Limb (tissue), 2 donors: ENCODE data around the gene REN.

Source experiments
- DNase-seq, 2 donors: peaks; one replicate each; pipeline ENCODE4 v3.0.0-alpha.2; 2016; ENCODE audit errors: extremely low spot score in 2 of 2

REN gene

DNA sequence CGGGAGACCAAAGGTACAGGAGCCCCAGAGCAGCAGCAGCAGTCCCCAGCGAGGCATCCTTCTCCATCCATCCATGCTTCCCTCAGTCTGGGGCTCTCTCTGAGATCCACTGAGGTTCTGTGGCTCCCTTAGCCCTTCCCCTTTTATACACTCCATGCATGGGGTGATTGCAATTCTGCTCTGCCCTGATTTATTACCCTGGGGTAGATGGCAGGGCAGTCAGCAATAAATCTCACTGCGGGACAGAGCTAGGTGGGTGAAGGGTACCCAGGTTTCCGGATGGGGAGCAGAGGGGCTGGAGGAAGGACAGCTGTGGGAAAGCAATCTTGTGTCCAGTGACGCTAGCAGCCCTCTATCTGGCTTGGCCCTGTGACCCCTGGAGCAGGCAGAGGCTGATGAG, at the start of gene REN:
Gene REN (minus strand): TSS at position 119 of the 400 bp plus-strand sequence. CDS start 44 bp downstream, at position 75.
- no peak for DNase-seq

DNA sequence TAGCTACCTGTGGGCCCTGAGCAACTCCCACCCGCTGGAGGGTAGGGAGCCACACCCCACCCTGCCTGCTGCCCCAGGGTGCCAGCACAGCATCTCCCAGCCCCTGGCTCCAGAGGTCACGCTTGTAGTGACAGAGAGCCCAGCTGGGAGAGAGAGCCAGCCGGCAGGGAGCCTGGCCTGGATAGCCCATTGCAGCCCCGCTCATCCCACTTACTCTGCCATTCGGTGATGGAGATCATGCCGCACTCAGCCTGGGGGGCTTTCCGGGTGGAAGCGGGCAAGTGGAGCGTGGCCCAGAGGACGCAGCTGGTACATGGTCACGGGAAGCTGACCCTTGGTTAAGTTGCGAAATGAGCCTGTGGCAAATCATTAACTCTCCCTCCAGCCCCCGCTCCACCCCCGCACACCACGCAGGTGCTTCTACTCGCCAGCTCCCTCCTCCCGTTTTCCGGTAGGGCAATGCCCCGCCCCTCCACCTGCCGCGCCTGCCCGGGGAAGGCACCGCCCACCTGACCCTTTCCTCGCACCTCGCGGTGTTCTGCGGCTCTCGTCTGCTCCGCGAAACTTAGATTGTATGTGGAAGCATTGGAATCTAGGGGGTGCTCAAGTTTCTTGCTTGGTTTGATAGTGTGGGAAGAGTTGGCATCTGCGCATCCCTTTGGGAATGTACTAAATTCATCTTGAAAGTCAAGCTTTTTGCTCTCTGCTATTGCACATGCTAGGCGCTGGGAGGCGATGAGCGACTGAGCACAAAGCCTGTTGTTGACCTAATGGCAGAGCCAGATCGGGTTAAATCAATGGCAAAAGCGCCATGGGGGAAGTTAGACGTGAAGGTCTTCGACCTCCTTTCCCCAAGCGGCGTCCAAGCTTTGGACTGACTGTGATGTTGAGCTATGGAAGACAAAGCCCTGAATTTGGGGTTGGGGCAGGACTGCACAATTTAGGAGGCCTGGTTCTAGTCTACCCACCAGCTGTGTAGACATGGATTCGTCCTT, 47.8 kb upstream of the REN start, which contains the start of gene GOLT1A:
Gene GOLT1A (minus strand): TSS at position 321 of the 995 bp plus-strand sequence. CDS start 82 bp downstream, at position 239.
- DNase-seq: peak; percentile 69 to 70

DNA sequence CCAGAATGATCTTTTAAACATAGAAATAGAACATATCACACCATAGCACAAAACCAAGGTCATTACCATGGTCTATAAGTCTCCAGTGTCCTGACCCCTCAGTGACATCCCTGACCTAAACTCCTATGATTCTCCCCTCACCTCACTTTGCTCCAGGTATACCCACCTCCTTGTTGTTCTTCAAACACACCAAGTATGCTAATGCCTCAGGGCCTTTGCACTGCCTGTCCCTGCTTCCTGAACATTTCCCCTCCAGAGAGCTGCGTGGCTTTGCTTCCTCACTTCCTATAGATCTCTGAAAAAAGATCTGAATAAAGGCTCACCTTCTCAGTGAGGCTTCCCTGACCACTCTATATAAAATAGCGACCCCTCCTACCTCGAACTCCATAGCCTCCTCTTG, 46.6 kb upstream of the REN start:
- no peak for DNase-seq

DNA sequence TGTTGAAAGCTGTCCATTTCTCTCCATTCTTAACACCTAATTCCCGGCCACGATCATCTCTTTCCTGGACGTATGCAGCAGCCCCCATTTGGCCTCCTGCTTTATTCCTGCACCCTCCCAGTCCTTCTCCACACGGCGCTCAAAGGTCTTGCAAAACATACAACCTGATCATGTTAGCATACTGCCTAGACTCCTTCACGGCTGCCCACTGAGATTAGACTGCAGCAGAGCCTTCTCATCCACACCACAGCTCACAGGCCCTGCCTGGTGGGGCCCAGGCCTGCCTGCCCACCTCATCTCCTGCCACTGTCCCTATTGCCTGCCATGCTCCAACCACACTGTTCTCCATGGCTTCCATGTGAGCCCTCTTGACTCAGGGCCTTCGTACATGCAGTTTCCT, 44.9 kb upstream of the REN start:
- no peak for DNase-seq

DNA sequence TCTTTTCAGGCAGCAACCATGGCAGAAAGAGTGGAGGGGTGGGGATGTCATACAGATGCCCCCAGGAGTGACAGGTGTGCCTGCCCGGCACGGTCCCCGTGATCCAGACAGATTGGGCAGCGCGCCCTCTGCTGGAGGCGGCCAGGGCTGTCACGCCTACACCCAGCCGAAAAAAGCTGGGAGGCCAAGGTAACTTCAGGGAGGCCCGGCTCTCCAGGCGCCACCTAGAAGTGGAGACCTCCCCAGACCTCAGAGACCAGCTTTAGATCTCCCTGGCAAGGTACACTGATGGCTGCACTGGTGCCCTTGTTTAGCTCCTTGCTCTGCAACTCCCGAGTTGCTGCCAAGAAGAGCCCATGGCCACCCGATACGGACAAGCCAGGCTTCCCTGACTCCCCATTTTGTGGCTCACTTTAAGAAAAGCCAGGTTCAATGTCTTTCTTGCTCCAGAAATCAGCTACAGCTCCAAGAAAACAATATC, 41.0 kb upstream of the REN start:
- peak in 1 of 2 donors; percentile 82 for DNase-seq

DNA sequence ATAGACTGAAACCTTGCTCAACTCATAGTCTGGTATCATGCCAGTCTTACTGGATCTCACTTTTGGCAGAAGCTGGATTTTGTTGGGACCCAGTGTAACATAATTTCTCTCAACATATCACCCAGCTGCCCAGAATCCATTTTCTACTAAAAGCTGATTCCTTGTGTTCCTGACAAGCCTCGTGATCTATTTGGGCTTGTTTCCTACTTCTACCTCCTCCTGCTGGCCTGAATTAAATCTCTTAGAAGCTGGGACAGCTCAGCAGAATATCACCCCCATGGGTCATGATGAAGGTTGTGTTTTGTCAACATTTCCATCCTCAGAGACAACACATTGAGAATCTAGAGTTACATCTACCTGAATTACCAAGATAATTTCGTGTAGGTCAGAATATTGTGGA, 40.0 kb upstream of the REN start:
- no peak for DNase-seq

DNA sequence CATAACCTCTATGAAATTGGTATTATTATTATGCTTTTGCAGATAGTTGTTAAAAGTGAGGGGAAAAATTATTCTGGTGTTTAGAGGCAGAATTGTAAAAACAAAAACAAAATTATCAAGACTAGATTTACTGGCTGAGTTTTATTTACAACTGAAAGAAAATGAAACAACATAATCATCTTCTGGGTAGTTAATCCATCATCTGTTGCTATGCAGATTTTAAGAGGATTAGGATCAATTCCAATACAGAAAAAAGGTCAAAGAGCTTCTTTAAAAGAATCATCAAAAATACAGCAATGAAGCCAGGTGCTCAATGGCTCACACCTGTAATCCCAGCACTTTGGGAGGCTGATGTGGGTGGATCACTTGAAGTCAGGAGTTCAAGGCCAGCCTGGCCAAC, 39.3 kb upstream of the REN start:
- DNase-seq: no peak

DNA sequence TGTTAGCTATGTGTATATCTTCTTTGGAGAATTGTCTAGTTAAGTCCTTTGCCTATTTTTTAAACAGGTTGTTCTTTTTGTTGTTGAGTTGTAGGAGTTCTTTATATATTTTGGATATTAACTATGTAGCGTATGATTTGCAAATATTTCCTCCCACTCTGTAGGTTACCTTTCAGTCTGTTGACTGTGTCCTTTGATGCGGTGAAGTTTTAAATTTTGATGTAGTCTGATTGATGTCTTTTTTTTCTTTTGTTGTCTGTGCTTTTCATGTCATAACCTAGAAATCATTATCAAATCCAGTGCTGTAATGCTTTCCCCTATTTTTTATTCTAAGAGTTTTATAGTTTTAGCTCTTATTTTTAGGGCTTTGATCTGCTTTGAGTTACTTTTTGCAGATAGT, 38.8 kb upstream of the REN start:
- no peak for DNase-seq

DNA sequence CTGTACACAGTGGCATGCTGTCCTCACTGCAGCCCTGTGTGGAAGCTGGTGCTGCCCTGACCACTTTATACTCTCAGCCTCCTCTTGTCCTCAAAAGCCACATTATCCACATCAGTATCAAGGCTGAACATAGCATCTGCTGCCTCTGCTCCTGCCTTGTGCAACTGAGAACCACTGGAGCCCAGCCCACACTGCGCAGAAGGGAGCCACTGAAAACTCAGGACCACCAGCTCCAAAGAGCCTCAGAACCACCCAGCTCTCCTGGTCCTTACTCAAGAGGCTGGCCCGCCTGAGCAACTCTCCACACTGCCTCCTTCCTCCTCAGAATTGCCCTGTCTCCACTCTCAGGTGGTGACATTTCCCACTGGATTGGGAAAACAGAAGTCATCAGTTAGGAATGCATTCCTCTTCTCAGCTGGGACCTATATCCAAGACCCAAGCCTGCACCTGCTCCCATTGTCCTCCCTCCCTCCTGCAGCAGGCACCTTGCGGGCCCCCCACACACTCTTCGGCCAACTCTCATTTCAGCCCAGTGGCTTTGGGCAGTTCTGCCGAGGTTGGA, 37.1 kb upstream of the REN start:
- DNase-seq: no peak

DNA sequence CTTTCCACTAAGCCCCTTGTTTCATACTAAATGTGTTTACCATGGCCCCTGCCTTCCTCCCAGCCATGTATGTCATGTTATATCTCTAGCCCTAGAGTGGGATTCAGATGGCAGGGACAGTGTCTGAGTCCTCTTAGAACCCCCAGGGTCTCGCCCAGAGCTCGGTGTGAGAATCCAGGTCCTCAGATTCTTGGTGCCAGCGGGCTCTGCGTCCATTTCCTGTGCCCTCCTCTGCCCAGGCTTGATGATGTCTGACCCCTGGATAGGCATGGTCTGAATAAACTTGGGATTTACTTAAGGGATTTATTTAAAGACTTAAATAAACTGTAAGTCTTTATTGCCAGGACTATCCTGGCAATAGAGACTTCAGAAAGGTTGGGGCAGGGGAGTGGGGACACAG, 36.3 kb upstream of the REN start:
- DNase-seq: no peak

DNA sequence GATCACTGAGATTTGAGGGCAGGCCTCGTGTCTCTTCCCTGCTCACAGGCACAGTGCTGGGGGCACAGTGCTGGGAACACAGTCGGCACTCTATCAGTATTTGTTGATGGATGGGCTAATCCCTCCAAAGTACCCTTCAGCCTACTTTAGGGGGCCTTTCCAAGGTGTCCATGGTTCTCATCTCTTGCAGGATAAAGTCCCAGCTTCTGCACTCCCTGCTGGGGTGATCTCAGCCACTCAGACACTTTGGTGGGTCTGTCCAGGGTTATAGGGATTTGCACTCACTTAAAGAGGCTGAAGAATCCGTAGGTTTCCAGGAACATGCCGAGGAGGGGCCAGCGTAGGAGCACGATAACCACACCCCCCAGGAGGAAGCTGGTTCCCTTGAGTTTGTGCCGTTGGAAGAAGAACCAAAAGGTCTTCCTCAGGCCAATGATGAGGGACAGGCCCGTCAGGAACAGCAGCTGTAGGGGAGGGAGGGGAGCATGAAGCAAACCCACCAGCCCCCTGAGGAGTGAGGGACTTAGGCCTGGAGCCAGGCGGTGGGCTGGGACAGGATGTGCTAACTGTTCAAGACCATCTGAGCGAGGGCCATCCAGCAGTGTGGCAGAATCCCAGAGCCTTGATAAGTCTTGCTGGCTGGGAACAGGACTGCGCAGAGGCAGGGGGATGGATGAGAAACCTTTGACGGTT, 35.4 kb upstream of the REN start:
- no peak for DNase-seq

DNA sequence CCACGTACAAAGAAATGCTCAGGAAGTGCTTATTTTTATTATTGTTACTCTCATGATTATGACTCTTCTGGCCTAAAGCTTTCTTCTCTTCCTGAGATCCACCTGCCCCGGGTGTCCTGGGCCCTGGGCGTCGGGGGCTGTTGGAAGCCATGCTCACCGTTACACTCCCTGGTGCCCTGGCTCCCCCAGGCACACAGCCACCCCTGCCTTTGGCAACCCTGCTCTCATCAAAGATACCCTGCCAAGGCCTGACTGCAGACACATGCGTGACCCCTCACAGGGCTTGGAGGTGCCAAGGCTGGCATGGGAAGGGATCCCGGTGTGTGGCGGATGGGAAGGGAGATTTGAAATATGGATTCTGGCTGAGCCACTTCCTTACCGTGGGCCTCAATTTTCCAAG, 33.4 kb upstream of the REN start:
- DNase-seq: no peak

DNA sequence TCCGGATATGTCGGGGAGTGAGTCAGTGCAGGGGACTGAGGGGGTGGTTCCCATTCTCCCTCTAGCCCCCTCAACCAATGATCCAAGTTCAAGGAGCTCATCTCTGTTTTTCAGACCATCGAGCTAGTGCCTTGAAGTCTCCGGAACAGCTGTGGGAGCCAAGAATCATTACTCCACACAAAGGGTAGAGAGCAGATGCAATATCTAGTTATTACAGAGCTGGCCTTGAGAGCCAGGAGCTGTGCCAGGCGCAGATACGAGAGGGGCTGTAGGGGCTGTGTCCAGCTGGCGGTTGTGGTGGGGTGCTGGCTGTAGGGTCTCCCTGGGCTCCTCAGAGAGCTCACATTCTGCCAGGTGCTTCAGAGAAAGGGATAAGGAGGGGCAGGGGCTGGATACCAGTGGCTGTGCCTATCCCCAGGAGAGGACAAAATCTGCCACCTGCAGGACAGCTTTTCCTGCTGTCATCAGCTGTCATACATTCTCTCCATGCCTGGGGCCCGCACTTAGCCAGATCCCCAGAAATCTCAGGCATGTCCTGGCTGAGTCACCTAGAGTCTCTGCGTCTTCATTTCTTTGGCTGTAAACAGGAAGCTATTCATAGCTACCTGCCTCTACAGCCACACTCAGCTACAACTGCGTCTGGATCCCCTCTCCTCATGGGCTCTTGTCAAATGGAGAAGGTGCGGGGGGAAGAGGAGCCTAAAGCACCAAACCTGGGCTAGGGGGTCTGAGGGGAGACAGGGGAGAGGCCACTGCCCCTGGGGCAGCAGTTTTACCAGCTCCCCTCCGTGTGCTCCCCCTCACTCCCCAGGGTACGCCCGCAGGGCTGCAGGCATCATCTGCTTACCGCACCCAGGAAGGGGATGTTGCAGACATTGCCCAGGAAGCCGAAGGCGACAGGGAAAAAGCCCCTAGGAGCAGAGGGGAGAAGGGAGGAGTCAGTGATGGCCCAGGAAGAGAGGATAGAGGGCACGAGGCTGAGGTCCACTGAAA, 32.5 kb upstream of the REN start:
- peak in 1 of 2 donors; percentile 36 for DNase-seq

DNA sequence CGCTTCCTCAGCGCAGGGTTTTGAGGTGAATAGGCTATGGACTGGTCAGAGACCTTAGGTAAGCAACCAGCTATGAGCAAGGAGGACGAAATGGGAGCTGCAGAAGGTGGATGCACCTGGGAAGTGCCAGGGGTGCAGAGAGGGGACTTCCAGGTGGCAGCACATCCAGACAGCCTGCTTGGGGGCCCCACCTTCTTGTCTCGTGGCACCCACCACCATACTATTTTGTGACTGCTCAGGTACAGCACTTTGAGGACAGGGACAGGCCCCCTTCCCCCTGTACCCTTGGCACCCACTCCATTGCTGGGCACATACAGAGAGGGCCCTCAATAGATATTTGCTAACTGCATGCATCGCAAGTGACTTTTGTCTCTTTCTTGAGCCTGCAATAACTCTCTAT, 30.9 kb upstream of the REN start:
- DNase-seq: no peak

DNA sequence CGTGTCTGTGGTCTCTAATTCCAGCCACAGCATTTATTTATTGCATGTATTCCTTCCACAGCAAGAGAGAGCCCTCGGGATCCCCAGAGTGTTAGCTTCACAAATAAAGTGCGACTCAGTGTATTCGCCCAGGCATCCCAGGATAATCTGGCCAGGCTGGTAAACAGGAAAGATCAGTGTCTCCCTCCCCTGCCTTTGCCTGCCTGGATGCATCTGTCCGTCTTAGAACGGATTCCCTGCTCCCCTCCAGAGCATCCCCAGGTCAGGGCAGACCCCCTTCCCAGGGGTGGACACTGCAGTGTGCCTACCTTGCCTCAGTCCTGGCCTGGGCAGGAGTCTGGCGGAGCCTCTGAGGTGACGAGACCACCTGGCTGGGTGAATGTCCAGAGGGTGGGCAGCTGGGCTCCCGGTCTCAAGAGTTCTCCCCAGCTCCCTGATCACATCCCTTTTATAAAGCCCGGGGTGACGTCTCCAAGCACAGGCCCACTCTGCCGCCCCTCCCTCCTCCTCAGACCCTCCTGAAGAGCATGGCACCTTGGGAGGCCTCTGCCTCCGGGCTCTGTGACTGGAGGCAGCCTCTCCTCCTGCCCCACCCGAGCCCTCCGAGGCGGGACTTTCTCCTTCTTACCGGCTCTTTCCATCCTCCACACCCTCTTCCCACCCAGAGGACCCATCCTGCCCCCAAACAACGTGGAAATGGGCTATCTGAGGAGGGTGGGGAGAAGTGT, 30.1 kb upstream of the REN start, which contains the start of gene KISS1:
Gene KISS1 (minus strand): TSS at position 424 of the 728 bp plus-strand sequence. CDS start 3,615 bp downstream, outside the sequence.
- no peak for DNase-seq

DNA sequence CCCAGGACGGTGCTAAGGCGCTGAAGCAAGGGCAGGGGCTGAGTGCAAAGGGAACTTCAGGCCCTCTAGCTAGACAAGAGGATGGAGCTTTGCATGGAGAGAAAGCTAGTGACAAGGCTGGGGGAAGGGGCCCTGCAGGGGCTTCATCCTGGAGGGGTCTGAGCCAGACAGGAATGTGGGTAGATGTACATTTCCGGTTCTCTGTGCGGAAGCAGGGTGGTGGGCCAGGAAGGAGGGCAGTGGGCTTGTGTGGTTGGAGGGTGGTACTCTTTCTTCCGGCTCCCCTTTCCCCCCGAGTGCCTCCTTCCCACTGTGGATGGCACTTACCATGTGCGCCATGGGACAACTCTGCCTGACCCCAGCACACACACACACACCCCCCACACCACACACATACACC, 28.6 kb upstream of the REN start:
- no peak for DNase-seq

DNA sequence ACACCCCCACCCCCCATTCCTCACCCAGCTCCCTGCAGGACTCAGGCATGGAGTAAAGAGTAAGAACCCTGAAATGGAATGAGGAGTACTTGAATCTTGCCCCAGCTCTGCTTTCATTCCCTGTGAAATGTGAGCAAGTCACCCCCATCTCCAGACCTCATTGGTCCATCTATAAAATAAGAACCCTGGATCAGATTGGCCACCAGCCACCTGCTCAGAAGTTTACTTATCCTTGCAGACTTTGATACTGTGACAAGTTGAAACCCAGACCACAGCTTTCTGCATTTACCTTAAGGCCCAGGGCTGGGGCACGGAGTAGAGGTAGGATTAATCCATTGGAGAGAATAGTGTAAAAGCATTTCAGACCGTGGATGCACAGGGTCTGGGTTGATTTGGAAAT, 27.9 kb upstream of the REN start:
- DNase-seq: no peak

DNA sequence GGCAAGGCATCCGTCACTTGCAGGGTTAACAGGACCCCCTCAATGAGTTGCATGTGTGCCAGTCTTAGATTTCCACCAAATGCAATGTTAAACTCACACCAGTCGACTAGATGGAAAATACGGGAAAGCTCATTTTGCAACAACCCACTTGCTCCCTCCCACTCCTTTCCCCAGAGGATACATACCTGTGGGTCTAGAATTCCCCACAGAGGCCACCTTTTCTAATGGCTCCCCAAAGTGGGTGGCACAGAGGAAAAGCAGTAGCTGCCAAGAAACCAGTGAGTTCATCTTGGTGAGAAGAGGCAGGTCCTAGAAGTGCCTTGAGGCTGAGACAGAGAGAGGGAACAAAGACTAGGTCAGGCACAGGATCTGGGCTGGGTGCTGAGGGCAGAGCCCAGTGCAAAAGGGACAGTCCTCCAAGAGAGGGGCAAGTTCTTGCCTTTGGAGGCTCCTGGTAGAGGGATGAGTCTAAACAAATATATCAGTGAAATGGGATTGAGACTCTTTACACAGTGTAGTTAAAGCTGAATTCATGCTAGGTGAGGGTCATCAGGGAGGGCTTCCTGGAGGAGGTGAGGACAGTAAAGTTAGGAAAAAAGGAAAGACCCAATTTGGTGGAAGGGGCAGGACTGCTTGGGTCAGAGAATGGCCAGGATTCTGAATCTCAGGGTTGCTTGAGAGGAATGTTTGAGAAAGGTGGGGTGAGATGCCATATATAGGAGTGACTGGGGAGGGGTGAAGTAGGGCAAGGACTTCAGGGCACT, 26.6 kb upstream of the REN start:
- DNase-seq: no peak

DNA sequence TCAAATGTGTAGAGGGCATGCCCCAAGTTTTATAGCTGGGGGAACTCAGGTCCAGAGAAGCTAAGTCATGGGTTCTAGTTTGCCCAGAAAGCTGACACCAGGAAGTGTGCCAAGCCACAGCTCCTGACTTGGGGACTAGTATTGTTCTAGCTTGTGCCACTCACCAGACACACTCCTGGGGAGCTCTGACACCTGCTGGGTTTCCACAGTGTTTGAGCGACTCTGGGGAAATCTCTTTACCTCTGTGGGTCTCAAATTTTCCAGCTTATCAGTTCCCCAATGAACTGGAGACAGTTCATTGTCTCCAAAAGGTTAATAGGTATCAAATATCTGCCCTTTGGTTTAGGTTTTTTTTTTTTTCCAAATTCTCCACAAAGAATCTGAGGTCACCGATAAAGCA, 25.9 kb upstream of the REN start:
- no peak for DNase-seq
